ENCODE data around the gene NR5A1. TPM values are rescaled to one million over a fixed set of nuclear protein-coding genes. Genes with fewer than 3 reads are reported as not detected.

NR5A1 gene
- total RNA-seq, 4 donors from 2014 or later = not detected

DNA sequence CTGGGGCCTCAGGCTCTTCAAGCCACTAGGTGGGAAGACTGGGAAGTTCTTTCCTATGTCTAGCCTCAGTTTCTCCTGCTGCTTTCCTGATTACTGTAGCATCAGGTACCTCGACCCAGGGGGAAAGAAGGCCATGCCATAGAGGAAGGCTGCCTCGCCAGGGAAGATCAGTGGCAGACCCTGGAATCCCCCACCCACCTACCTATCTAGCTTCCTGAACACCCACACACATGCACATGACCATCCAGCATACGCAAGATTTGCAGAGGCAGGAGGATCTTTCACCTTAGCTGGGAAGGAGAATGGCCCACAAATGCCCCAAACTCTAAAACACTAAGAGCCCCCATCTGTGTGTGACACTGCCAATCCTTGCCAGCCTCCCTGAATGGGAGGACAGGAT is 8.0 kb downstream of the NR5A1 start:
- H3K4me3 ChIP-seq = no peak overlapping the region
- WGBS, 2 donors (ENCODE audit: low coverage in 1 of 2) = 47% methylated on average over 3 of the region's 3 CpGs; no CpG with 5 or more reads in 1 of the 2 donors
- in situ Hi-C loops (cut with MboI; ENCODE audit: low pct_ligation_motif_present in 1 of 4, low pct_unique_long_range_greater_than_20kb in 1 of 4, low sequenced_read_pairs in 3 of 4) = no loop called here

DNA sequence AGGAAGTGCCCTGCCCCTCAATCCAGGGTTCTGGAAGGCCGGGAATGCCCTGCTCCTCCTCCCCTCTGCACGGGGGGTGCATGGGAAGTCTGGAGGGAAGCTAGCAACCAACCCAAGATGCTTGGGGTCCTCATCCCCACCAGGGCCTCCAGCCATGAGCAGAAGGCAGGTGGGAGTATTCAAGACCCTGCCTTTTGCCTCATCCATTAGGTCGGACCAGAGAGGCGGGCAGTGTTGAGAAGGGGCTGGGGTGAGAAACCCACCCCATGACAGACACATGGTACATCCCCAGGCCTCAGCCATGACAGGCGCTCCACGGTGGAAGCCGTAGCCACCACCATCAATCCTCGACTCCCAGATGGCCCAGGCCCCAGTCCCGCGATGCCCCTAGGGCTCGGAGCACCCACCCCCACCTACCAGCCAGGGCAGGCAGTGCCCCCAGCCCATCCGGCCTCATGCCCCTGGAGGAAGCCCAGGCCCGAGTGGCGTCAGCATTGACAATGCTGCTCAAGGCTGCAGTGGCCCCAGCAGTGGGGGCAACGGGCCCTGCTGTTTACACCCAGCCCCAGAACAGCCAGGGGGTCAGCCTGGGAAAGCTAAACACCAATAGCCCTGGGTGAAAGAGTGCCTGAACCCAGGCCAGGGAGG is 8.6 kb downstream of the NR5A1 start:
- H3K36me3 ChIP-seq = no peaks in the 10 kb centered on the region
- H3K27me3 ChIP-seq = peaks cover 58% of the 10 kb centered on the region
- WGBS, 2 donors (ENCODE audit: low coverage in 1 of 2) = 75% methylated on average over 15 of the region's 15 CpGs; no CpG with 5 or more reads in 1 of the 2 donors
- no peaks in the 10 kb centered on the region for H3K9me3 ChIP-seq
- peaks cover 0 to 6% (median 4%) of the 10 kb centered on the region in 4 donors for H3K4me1 ChIP-seq
- intact Hi-C loops (cut with DNase I; ENCODE audit: low total_unique reads) (no loop called here), in situ Hi-C loops (cut with MboI; ENCODE audit: low pct_ligation_motif_present in 1 of 4, low pct_unique_long_range_greater_than_20kb in 1 of 4, low sequenced_read_pairs in 3 of 4) (no loop called here)
- H3K4me3 ChIP-seq = no peak overlapping the region
- TF ChIP-seq EP300 (IDR thresholded peaks at IDR 0.05; ENCODE audit: low read depth) (no peak), POLR2A (IDR thresholded peaks at IDR 0.05) (no peak), POLR2AphosphoS5 (IDR thresholded peaks at IDR 0.05) (no peak)
- TF ChIP-seq, protein P1, sequence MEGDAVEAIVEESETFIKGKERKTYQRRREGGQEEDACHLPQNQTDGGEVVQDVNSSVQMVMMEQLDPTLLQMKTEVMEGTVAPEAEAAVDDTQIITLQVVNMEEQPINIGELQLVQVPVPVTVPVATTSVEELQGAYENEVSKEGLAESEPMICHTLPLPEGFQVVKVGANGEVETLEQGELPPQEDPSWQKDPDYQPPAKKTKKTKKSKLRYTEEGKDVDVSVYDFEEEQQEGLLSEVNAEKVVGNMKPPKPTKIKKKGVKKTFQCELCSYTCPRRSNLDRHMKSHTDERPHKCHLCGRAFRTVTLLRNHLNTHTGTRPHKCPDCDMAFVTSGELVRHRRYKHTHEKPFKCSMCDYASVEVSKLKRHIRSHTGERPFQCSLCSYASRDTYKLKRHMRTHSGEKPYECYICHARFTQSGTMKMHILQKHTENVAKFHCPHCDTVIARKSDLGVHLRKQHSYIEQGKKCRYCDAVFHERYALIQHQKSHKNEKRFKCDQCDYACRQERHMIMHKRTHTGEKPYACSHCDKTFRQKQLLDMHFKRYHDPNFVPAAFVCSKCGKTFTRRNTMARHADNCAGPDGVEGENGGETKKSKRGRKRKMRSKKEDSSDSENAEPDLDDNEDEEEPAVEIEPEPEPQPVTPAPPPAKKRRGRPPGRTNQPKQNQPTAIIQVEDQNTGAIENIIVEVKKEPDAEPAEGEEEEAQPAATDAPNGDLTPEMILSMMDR (IDR thresholded peaks at IDR 0.05) = no peak
- DNase-seq = no peak
- H3K27ac ChIP-seq = no peak overlapping the region

More for the DNA sequence above, 8.0 kb downstream of the NR5A1 start:
- no peaks in the 10 kb centered on the region for H3K9me3 ChIP-seq
- no peaks in the 10 kb centered on the region for H3K36me3 ChIP-seq
- peaks cover 64% of the 10 kb centered on the region for H3K27me3 ChIP-seq
- intact Hi-C loops (cut with DNase I; ENCODE audit: low total_unique reads) = no loop called here
- TF ChIP-seq POLR2A (IDR thresholded peaks at IDR 0.05) (no peak), EP300 (IDR thresholded peaks at IDR 0.05; ENCODE audit: low read depth) (no peak), POLR2AphosphoS5 (IDR thresholded peaks at IDR 0.05) (no peak)
- TF ChIP-seq, protein P1 (IDR thresholded peaks at IDR 0.05) = no peak
- no peak for DNase-seq
- H3K4me1 ChIP-seq = peaks cover 4 to 12% (median 10%) of the 10 kb centered on the region in 4 donors
- H3K27ac ChIP-seq = no peak overlapping the region

DNA sequence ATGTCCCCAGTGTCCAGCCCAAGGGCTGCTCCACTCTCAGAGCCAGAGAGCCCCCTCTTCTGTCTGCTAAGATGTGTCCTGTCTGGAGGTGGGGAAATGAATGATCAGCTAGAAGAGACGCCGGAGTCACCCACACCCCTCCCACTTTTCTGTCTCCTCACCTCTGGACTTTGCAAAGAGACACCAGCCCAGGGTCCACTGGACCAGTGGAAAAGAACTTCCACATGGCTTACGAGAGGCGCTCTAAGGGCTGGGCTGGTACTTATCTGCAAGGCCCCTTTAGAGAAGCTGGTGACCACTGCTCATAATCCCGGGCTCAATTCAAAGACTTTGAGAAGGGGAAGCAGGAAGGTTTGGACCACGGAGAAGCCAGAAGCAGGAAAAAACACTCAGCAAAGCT is 9.2 kb downstream of the NR5A1 start:
- Histone ChIP-seq H3K4me1 (peaks cover 0 to under 1% (median under 1%) of the 10 kb centered on the region in 4 donors), H3K27ac (no peak overlapping the region), H3K36me3 (no peaks in the 10 kb centered on the region), H3K4me3 (no peak overlapping the region), H3K27me3 (peaks cover 53% of the 10 kb centered on the region), H3K9me3 (no peaks in the 10 kb centered on the region)
- in situ Hi-C loops (cut with MboI; ENCODE audit: low pct_ligation_motif_present in 1 of 4, low pct_unique_long_range_greater_than_20kb in 1 of 4, low sequenced_read_pairs in 3 of 4) = no loop called here
- 53 to 73% methylated on average over 2 to 6 of the region's 6 CpGs for WGBS, 2 donors (ENCODE audit: low coverage in 1 of 2)
- TF ChIP-seq POLR2AphosphoS5 (IDR thresholded peaks at IDR 0.05) = no peak
- TF ChIP-seq POLR2A (IDR thresholded peaks at IDR 0.05) = no peak
- no peak for TF ChIP-seq EP300 (IDR thresholded peaks at IDR 0.05; ENCODE audit: low read depth)
- TF ChIP-seq, protein P1 (IDR thresholded peaks at IDR 0.05) = no peak
- intact Hi-C loops (cut with DNase I; ENCODE audit: low total_unique reads) = no loop called here
- no peak for DNase-seq

DNA sequence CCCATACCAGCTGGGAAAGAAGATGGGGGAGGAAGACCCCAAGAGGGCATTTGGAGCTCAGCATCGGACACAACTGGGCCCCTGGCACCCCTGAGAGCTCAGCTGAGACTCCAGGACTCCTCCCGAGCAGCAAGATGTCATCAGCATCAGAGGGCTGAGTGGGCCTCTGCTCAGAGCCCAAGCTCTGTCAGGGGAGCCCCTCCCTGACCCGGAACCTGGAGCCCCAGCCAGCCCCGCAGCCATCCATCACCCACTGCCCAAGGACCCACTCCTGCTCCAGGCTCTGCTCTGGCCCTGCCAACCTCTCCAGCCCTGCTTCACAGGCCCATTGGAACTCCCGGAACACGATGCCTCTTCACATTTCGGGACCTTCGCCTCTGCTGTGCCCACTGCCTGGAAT is 9.8 kb downstream of the NR5A1 start:
- Histone ChIP-seq H3K27ac (no peak overlapping the region), H3K9me3 (no peaks in the 10 kb centered on the region), H3K36me3 (no peaks in the 10 kb centered on the region), H3K4me3 (no peak overlapping the region), H3K4me1 (no peaks in the 10 kb centered on the region), H3K27me3 (peaks cover 47% of the 10 kb centered on the region)
- intact Hi-C loops (cut with DNase I; ENCODE audit: low total_unique reads) (no loop called here), in situ Hi-C loops (cut with MboI; ENCODE audit: low pct_ligation_motif_present in 1 of 4, low pct_unique_long_range_greater_than_20kb in 1 of 4, low sequenced_read_pairs in 3 of 4) (no loop called here)
- WGBS, 2 donors (ENCODE audit: low coverage in 1 of 2) = 93% methylated on average over 8 of the region's 8 CpGs; no CpG with 5 or more reads in 1 of the 2 donors
- DNase-seq = no peak
- TF ChIP-seq POLR2A (IDR thresholded peaks at IDR 0.05) (no peak), EP300 (IDR thresholded peaks at IDR 0.05; ENCODE audit: low read depth) (no peak)

All from transverse colon (tissue), 4 donors.